OCI-LY1 (cell line): Measurements from ENCODE around the gene TUBGCP6.

ENCODE experiments used
- H2AFZ ChIP-seq: fragments of 200-600 bp; sonication (generic), shearing (Covaris generic); 2 replicates; pipeline ENCODE4 v1.6.0; 2014; ENCODE audit warnings: antibody characterized with exemption, mild to moderate bottlenecking, low read length
- H3F3A ChIP-seq: fragments of 200-600 bp; sonication (generic), shearing (Covaris generic); 2 replicates; pipeline ENCODE4 v1.6.0; 2014; ENCODE audit warnings: mild to moderate bottlenecking, antibody characterized with exemption, low read length, moderate library complexity; ENCODE audit not compliant: insufficient read depth
- H3K27ac ChIP-seq: fragments of 200-600 bp; sonication (generic); 2 replicates; pipeline ENCODE4 v1.5.1; 2014; ENCODE audit warnings: low read length, mixed run types, mild to moderate bottlenecking, low read depth; ENCODE audit not compliant: poor library complexity, severe bottlenecking
- H3K27me3 ChIP-seq: fragments of 200-600 bp; sonication (generic); 2 replicates; pipeline ENCODE4 v1.6.0; 2014; ENCODE audit warnings: antibody characterized with exemption, mild to moderate bottlenecking, low read length, moderate library complexity; ENCODE audit not compliant: insufficient read depth
- H3K36me3 ChIP-seq: fragments of 200-600 bp; sonication (generic); 2 replicates; pipeline ENCODE4 v1.6.1; 2014; ENCODE audit warnings: mild to moderate bottlenecking, antibody characterized with exemption, low read length, moderate library complexity, mixed read lengths; ENCODE audit not compliant: insufficient read depth
- H3K4me1 ChIP-seq: fragments of 200-600 bp; sonication (generic); 2 replicates; pipeline ENCODE4 v1.5.1; 2014; ENCODE audit warnings: mild to moderate bottlenecking, low read length, moderate library complexity; ENCODE audit not compliant: insufficient read depth, severe bottlenecking
- H3K4me2 ChIP-seq: fragments of 200-600 bp; sonication (generic), shearing (Covaris generic); 2 replicates; pipeline ENCODE4 v1.6.1; 2014; ENCODE audit warnings: low read length
- H3K4me3 ChIP-seq: fragments of 200-600 bp; sonication (generic); 2 replicates; pipeline ENCODE4 v1.5.1; 2014; ENCODE audit warnings: low read length, low read depth, mild to moderate bottlenecking, mixed read lengths; ENCODE audit not compliant: poor library complexity, severe bottlenecking
- H3K79me2 ChIP-seq: fragments of 200-600 bp; shearing (Covaris generic); 2 replicates; pipeline ENCODE4 v1.6.1; 2016; ENCODE audit warnings: mixed run types, low read length, mixed read lengths; ENCODE audit not compliant: insufficient read depth
- H3K9ac ChIP-seq: fragments of 200-600 bp; sonication (generic), shearing (Covaris generic); 2 replicates; pipeline ENCODE4 v1.6.1; 2014; ENCODE audit warnings: mild to moderate bottlenecking, low read length, mixed read lengths
- H3K9me2 ChIP-seq: fragments of 200-600 bp; sonication (generic), shearing (Covaris generic); 2 replicates; pipeline ENCODE4 v1.6.1; 2014; ENCODE audit warnings: low read depth, mild to moderate bottlenecking, low read length, mixed read lengths
- H3K9me3 ChIP-seq: fragments of 200-600 bp; shearing (Covaris generic); 2 replicates; pipeline ENCODE4 v1.6.1; 2014; ENCODE audit warnings: low read length, mixed read lengths
- H4K20me1 ChIP-seq: fragments of 200-600 bp; sonication (generic), shearing (Covaris generic); 2 replicates; pipeline ENCODE4 v1.6.0; 2016; ENCODE audit warnings: mild to moderate bottlenecking, low read length; ENCODE audit not compliant: insufficient read depth
- EZH2 ChIP-seq: fragments of 200-600 bp; sonication (generic), shearing (Covaris generic); IDR thresholded peaks from 2 replicates; pipeline ENCODE4 v1.8.0; 2017; ENCODE audit warnings: borderline replicate concordance, mixed run types, mild to moderate bottlenecking, antibody characterized with exemption, low read length, moderate library complexity, mixed read lengths
- TF ChIP-seq, protein P1 (sequence below): fragments of 200-600 bp; sonication (generic), shearing (Covaris generic); IDR thresholded peaks from 2 replicates; pipeline ENCODE4 v1.5.1; 2017; ENCODE audit warnings: mild to moderate bottlenecking, antibody characterized with exemption, low read length, moderate library complexity, mixed read lengths

The TUBGCP6 gene

DNA sequence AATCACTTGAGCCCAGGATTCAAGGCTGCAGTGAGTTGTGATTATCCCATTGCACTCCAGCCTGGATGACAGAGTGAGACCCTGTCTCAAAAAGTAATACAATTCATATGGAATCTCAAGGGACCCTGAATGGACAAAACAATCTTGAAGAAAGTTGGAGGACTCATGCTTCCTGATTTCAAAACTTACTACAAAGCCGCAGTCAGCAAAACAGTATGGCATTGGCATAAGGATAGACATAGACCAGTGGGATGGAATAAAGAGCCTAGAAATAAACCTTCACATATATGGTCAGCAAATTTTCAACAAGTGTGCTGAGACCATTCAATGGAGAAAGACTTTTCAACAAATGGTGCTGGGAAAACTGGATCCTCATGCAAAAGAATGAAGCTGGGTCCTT, 41.5 kb downstream of the TUBGCP6 start:
- Histone ChIP-seq H3K9me2 (no peaks in the 10 kb centered on the region), H3K27me3 (no peaks in the 10 kb centered on the region)

DNA sequence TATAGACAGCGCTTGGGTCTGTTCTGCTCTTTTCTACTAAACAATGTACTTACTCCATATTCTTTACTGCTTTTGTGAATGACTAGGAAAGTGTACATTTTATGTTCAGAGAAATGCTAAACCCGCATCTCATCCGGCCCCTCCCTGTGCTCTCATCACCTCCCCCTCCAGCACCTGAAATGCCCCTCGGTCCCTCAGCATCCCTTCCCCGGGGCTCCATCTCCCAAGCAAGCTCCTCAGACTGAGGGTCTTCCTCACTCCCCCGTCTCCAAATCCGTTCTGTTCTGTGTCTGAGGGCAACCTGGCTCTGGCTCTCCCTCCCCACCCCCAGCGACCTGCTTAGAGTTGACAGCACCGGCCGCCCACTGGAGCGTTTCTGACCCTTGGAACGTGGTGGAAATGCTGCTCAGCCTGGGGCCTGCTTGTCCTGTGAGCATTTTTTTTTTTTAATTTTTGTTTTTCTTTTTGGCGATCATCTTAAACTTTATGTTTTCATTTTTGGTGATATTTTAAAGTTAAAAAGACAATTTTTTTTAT, 42.6 kb downstream of the TUBGCP6 start:
- no peak overlapping the region for H2AFZ ChIP-seq
- peaks cover 53% of the 10 kb centered on the region for H3K4me1 ChIP-seq
- H3F3A ChIP-seq, result peaks cover 5% of the 10 kb centered on the region; the same call in 1 of the 2 replicates
- no peaks in the 10 kb centered on the region for H4K20me1 ChIP-seq
- peak overlapping the region; percentile 79 for H3K9ac ChIP-seq
- peak overlapping the region; percentile 82 for H3K4me2 ChIP-seq
- H3K36me3 ChIP-seq, result peaks cover 61% of the 10 kb centered on the region
- TF ChIP-seq EZH2, result no peak
- TF ChIP-seq, protein P1, sequence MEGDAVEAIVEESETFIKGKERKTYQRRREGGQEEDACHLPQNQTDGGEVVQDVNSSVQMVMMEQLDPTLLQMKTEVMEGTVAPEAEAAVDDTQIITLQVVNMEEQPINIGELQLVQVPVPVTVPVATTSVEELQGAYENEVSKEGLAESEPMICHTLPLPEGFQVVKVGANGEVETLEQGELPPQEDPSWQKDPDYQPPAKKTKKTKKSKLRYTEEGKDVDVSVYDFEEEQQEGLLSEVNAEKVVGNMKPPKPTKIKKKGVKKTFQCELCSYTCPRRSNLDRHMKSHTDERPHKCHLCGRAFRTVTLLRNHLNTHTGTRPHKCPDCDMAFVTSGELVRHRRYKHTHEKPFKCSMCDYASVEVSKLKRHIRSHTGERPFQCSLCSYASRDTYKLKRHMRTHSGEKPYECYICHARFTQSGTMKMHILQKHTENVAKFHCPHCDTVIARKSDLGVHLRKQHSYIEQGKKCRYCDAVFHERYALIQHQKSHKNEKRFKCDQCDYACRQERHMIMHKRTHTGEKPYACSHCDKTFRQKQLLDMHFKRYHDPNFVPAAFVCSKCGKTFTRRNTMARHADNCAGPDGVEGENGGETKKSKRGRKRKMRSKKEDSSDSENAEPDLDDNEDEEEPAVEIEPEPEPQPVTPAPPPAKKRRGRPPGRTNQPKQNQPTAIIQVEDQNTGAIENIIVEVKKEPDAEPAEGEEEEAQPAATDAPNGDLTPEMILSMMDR, result no peak
- H3K4me3 ChIP-seq, result peak overlapping the region; percentile 78
- H3K79me2 ChIP-seq, result peaks cover 25% of the 10 kb centered on the region
- H3K27ac ChIP-seq, result peak overlapping the region; percentile 73
- H3K27me3 ChIP-seq, result no peaks in the 10 kb centered on the region
- H3K9me3 ChIP-seq, result no peaks in the 10 kb centered on the region
- H3K9me2 ChIP-seq, result no peaks in the 10 kb centered on the region

More for the DNA sequence above, 41.5 kb downstream of the TUBGCP6 start:
- peaks cover 25% of the 10 kb centered on the region for H3K79me2 ChIP-seq
- no peak overlapping the region for H3K27ac ChIP-seq
- H3K4me1 ChIP-seq, result peaks cover 57% of the 10 kb centered on the region
- no peak for TF ChIP-seq EZH2
- TF ChIP-seq, protein P1, result no peak
- H3K36me3 ChIP-seq, result peaks cover 58% of the 10 kb centered on the region
- H3F3A ChIP-seq, result peaks cover 5% of the 10 kb centered on the region; the same call in 1 of the 2 replicates
- H3K9me3 ChIP-seq, result no peaks in the 10 kb centered on the region
- H3K4me3 ChIP-seq, result no peak overlapping the region
- H2AFZ ChIP-seq, result no peak overlapping the region
- no peak overlapping the region for H3K4me2 ChIP-seq
- no peaks in the 10 kb centered on the region for H4K20me1 ChIP-seq
- H3K9ac ChIP-seq, result no peak overlapping the region

DNA sequence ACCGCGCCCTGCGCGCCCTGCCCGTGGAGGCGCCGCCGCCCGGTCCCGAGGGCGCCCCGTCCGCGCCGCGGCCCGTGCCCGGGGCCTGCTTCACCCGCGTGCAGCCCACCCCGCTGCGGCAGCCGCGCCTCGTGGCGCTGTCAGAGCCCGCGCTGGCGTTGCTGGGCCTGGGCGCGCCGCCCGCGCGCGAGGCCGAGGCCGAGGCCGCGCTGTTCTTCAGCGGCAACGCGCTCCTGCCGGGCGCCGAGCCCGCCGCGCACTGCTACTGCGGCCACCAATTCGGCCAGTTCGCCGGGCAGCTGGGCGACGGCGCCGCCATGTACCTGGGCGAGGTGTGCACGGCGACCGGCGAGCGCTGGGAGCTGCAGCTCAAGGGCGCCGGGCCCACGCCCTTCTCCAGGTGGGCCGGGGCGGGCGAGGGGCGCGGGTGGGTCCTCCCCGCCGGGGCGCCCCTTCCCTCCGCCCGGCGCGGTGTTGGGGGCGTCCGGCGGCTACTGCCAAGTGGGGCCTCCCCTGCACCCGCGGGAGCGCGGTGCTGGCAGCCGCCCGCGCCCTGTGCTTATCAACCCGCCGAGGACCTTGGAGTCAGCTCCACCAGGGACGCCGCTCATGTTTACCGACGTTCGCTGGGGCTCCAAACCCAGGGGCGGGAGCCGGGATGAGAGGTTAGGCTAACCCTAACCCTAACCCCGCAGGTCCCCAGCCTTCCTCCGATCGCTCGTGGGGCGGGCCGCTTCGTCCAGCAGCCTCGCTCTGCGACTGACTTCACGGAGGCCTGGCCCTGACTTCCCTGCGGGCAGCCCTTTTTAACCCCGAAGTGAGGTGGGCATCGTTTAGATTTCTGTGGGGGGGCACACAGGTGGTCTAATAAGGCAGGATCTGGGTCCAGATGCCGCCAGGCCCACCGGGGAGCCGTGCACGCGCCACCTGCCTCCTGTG, 43.4 kb downstream of the TUBGCP6 start:
- H3F3A ChIP-seq, result peaks cover 5% of the 10 kb centered on the region; the same call in 1 of the 2 replicates
- peaks cover 53% of the 10 kb centered on the region for H3K4me1 ChIP-seq
- H3K79me2 ChIP-seq, result peaks cover 25% of the 10 kb centered on the region
- H3K36me3 ChIP-seq, result peaks cover 59% of the 10 kb centered on the region
- no peaks in the 10 kb centered on the region for H3K27me3 ChIP-seq
- peak overlapping the region; percentile 78 for H3K4me3 ChIP-seq
- no peaks in the 10 kb centered on the region for H3K9me3 ChIP-seq
- TF ChIP-seq, protein P1, result no peak
- no peak for TF ChIP-seq EZH2
- peak overlapping the region; percentile 82 for H3K4me2 ChIP-seq
- H4K20me1 ChIP-seq, result no peaks in the 10 kb centered on the region
- H3K9ac ChIP-seq, result peak overlapping the region; percentile 79
- no peak overlapping the region for H2AFZ ChIP-seq
- H3K9me2 ChIP-seq, result no peaks in the 10 kb centered on the region
- peak overlapping the region; percentile 73 for H3K27ac ChIP-seq
